ENCODE results near the gene CDC73.

GRCh38 chr1:193086342-193086741 lies 35.5 kb upstream of the CDC73 start:
- TF ChIP-seq CTCF (IDR thresholded peaks at IDR 0.05; ENCODE audit: low read depth, low read length) (no peak), EZH2phosphoT487 (IDR thresholded peaks at IDR 0.05; ENCODE audit: low read depth) (no peak)

Measured in OCI-LY3 (cell line).